Stimulated activated CD8-positive, alpha-beta memory T cell treated with anti-CD3 and anti-CD28 coated beads, Interleukin-7, amount 100 ng/mL, for 24 hours (primary cell): ENCODE measurements around the gene CDH26.

ENCODE experiments used
- DNase-seq: peaks from one replicate; pipeline ENCODE4 v3.0.0-alpha.2; 2020; ENCODE audit warnings: low read depth

Gene CDH26

GRCh38 chr20:59985164-59985563 is 26.9 kb downstream of the CDH26 start:
- no peak for DNase-seq

DNA sequence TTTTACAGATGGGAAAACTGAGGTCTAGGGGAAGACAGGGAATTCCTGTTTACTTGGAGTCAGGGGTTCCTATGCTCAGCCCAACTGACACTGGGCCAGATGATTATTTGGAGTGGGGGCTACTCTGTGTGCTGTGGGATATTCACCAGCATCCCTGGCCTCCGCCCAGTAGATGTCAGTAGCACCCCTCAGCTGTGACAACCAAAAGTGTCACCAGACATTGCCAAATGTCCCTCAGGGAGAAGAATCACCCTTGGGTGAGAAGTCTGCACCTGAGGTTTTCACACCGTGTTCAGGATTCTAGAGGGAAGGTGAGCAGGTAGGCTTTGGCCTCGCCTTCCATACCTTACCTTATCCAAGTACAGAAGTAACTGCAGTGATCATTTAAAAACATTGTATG is 27.6 kb downstream of the CDH26 start:
- no peak for DNase-seq

DNA sequence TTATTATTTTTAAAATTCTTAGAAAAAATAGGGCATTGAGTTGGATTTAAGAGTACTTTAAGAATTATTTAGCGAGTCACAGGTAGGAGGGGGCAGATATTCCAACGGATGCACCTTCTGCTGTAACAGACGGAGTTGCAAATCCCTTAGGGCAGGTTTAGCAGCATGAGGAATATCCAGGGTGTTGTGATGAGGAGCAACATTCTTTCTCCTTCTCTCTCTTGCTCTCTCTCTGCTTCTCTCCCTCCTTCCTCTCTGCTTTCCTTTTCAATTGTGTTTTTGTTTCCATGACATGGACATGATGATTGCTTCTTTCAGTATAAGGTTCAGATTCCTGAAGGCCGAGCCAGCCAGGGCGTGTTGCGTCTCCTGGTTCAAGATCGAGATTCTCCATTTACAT is 28.9 kb downstream of the CDH26 start:
- DNase-seq, result no peak

GRCh38 chr20:59988141-59988540 is 29.9 kb downstream of the CDH26 start:
- DNase-seq, result no peak

- no peak for DNase-seq
Observed at GRCh38 chr20:59992526-59993084, 34.4 kb downstream of the CDH26 start.

GRCh38 chr20:59993736-59994430 is 35.7 kb downstream of the CDH26 start:
- DNase-seq, result no peak

GRCh38 chr20:59994697-59995122 is 36.5 kb downstream of the CDH26 start:
- DNase-seq, result no peak

- DNase-seq, result no peak
Observed at GRCh38 chr20:59996108-59996507, 37.9 kb downstream of the CDH26 start.

- DNase-seq, result no peak
Observed at GRCh38 chr20:59997896-59998295, 39.7 kb downstream of the CDH26 start.

DNA sequence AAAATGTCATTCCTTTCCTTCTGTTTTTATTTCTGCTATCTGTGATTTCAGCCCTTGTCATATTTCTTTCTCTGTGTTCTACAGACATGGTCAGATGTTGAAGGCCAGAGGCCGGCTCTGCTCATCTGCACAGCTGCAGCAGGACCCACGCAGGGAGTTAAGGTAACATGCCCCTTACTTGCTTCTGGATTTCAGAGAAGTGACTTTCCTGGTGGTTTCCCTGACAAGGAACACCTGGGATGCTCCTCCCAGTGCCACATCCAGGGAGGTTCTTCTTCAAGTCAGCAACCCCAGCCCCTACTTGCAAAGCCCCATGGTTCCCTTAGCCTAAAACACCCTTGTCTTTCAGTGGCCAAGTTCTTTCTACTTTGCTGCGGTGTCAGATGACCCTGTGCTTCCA is 41.3 kb downstream of the CDH26 start:
- no peak for DNase-seq

DNA sequence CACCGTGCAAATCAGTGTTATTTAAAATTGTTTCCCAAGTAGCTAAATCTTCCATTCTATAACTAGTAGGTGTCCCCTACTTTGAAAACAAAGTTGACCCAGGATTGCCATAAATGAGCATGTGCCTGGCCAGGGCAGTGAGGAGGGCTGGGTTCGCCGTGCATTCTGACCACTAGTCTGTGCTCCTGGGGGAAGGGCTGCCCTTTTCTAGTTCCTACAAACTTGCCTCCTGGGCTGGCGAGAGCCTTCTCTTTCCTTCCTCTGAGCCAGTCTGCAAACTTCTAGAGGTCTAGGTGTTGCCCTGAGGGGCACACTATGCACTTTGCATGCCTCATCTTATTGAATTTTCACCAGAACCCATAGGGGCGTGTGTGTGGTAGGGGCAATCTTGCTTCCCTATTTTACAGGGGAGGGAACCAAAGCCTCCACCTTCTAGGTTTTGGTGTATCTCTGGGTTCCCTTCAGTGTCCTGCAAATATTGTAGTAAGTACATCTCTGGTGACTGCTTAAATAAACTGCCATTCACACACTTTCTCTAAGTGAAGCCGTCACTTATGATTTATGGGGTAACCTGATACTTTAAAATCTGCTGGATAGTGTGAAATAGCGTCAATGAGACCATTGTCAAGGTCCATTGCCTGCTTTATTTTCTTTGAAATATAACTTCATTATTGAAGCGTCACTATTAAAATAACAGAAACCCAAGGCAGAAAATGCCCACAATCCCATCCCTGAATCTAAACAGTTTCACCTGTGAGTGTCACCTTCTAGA is 42.2 kb downstream of the CDH26 start:
- DNase-seq, result no peak

DNA sequence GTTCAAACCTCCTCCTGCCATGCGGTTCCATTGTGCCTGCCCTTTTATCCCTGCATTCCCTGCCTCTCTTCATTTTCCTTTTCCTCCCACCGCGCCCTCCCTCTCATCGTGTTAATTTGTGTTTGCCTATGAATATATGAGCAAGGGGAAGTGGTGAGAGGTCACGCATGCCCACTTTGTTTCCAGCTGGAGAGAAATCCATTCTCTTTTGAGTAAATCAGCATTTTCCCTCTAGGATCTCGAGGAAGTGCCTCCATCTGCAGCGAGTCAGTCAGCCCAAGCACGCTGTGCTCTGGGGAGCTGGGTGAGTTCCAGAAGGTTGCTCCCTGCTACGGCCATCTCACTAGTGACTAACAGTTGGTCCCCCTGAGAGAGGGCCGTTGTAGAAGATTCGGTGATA is 42.9 kb downstream of the CDH26 start:
- no peak for DNase-seq

DNA sequence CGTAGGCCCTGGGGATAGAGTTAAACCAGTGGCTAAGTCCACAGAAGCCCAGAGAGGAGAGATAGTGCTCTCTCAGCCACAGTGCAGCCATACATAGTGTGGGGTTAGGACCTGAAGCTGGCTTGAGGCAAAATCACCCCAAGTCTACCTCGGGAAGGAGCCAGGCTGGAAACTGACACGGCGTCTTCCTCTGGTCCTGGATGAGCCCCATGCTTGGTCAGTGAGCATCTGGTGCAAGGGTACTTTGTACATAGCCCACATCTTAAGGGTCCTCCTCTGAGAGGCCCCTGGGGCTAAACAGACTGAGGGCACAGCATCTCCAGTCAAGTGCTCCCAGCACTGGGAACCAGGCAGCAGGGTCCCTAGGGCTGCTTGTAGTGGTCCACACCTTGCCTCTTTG is 45.6 kb downstream of the CDH26 start:
- DNase-seq, result no peak

DNA sequence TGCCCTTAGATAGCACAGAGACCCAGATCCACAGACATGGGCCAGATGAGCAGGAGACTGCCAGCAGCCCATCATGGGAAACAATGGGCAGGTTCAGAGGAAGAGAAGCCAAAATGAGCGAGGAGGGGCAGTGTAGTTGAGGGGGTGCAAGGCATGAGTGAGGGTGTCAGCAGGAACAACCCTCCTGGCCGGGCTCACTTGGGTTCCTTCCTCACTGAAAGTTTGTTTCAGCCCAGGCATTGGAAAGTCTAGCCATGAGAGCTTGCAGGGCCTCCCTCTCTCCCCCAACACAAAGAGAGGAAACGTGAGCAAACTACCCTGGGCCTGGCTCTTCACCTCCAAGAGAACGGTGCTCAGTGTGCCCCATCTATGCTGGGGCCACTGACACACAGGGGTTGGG is 48.0 kb downstream of the CDH26 start:
- DNase-seq, result no peak

DNA sequence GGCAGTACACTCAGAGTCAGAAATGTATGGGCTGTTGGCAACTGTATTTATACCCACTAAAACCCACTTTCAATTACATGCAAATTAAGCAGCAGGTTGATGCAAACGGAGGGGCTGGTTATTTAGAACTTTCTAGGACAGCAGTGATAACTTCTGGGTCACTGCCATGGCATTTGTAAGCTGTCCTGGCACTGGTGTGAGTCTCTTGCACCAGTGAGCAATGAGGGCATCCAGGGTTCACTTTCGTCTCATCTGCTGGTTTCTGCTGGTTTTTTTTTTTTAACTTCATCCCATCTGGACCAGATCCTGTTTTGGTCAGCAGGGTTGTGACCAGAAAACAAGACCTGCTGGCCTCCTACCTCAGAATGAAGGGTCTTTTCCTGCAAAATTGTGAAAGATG is 49.2 kb downstream of the CDH26 start:
- DNase-seq, result no peak

DNA sequence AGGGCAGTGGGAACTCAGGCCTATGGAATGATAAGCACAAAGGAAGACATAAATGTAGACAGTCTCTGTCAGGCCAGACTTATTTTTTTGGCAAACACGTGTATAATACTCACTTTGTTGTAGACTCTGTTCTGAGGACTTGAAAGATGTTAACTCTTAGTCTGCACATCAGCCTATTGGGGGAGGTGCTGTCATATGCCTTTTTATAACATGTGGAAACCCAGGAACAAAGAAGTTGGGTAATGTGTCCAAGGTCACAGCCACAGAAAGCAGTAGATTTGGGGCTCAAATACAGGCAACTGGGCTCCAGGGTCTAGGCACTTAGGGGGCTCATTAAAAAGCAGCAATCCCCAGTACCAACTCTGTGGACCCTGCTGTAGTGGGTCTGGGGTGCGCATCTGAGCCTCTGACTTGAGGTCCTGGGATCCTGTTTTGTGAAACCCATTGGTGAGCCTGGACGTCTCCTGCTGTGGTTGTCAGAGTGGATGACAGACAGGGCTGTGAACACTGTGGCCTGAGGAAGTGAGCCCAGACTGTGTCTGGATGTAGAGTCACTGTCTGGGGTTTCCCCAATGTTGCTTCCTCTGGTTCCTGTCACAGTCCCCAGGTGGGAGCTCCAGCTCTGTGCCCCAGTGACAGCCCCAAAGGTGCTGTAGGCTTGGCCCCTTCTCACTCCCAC is 50.0 kb downstream of the CDH26 start:
- no peak for DNase-seq

DNA sequence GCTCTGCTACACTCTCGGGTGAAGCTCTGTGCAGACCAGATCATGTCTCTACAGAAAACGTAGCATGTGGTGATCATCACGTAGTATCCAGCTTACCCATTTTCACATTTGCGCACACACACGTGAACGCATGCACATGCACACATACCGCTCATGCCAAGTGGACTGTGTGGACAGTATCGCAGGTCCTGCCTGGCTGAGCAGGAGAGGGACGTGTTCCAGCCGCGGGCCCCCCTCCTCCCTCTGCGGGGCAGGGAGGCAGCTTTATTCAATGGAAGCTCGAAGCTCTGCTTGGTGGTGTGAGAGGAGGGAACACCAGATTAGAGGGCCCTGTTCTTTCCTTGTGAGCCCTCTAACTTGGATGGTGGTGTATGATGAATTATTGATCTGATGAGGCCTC is 51.1 kb downstream of the CDH26 start:
- no peak for DNase-seq

DNA sequence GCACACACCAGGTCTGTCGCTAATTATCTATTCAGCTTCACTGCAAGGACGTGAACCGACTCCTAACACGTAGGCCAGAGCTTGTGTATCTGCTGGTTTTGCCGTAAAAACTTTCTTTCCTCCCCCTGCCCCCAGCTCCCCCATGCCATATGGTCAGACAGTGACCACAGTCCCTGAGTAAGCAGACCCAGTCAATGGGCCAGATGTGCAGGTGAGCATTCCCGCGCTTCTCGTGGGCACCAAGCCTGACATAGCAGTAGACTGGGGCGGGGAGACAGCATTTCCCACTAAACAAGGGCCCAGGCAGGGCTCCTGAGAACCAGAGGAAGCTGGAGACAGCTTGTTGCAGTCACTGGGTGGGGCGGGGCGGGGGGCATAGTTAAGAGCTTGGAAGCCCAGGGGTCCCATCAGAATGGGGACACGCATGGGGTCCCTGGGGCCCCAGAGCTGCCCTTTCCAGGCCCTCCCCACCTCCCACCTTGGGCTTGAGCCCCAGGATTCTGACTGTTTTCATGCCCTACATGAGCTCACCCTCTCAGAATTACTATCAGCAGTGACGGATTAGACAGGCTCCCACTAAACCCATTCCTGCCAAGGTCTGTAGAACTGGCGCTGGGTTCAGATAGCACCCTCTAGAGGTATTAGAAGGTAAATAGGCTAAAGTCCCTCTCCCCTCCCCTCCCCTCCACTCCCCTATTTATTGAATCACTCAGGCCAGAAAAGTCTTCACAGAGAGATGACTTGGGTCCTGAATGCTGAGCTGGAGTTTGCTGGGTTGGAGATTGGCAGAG is 51.8 kb downstream of the CDH26 start:
- no peak for DNase-seq

GRCh38 chr20:60010689-60011458 is 52.7 kb downstream of the CDH26 start:
- DNase-seq, result no peak

- no peak for DNase-seq
Observed at GRCh38 chr20:60011512-60012507, 53.6 kb downstream of the CDH26 start.
